ENCODE results near the gene SLC18A2. TPM values are rescaled to one million over a fixed set of nuclear protein-coding genes. Genes with fewer than 3 reads are reported as not detected.

The SLC18A2 gene
- total RNA-seq, 1 experiment from 2014 or later, result not detected

GRCh38 chr10:117322260-117322659 is 81.3 kb downstream of the SLC18A2 start:
- CTCF ChIA-PET, result interaction anchor here (3.7 kb wide), 1 partner anchor 106 kb away, joined by 40 read pairs; no protein-coding TSS in a partner anchor
- POLR2A ChIA-PET, result interaction anchor here (0.6 to 2.1 kb wide), 4 partner anchors 17 to 105 kb away, joined by 3 to 7 read pairs (median 4); no protein-coding TSS in a partner anchor
- TF ChIP-seq CTCF (IDR thresholded peaks at IDR 0.05; ENCODE audit: unreplicated experiment), result no peak

GRCh38 chr10:117324367-117324766 is 83.5 kb downstream of the SLC18A2 start:
- H3K27me3 Mint-ChIP-seq (ENCODE audit: insufficient read depth, unreplicated experiment), result no peaks in the 10 kb centered on the region
- ChIA-PET POLR2A (no interaction called here), CTCF (interaction anchor here (3.7 kb wide), 1 partner anchor 108 kb away, joined by 40 read pairs; no protein-coding TSS in a partner anchor)
- no peak overlapping the region for H3K4me3 Mint-ChIP-seq (ENCODE audit: unreplicated experiment)
- no peak overlapping the region for H3K27ac Mint-ChIP-seq (ENCODE audit: low read depth, unreplicated experiment)
- BruUV-seq (replicated peaks), result no TSS peak
- TF ChIP-seq CTCF (IDR thresholded peaks at IDR 0.05; ENCODE audit: unreplicated experiment), result no peak
- H3K4me1 Mint-ChIP-seq (ENCODE audit: insufficient read depth, unreplicated experiment), result peaks cover 5% of the 10 kb centered on the region
- H3K9me3 Mint-ChIP-seq (ENCODE audit: unreplicated experiment), result no peaks in the 10 kb centered on the region
- no peak for DNase-seq (ENCODE audit: unreplicated experiment)
- intact Hi-C loops (cut with micrococcal nuclease), result no loop called here
- H3K36me3 Mint-ChIP-seq (ENCODE audit: insufficient read depth, unreplicated experiment), result peaks cover 12% of the 10 kb centered on the region

More at GRCh38 chr10:117322260-117322659, 81.3 kb downstream of the SLC18A2 start:
- peaks cover 21% of the 10 kb centered on the region for H3K36me3 Mint-ChIP-seq (ENCODE audit: insufficient read depth, unreplicated experiment)
- H3K27me3 Mint-ChIP-seq (ENCODE audit: insufficient read depth, unreplicated experiment), result no peaks in the 10 kb centered on the region
- intact Hi-C loops (cut with micrococcal nuclease), result no loop called here
- peaks cover 5% of the 10 kb centered on the region for H3K4me1 Mint-ChIP-seq (ENCODE audit: insufficient read depth, unreplicated experiment)
- H3K9me3 Mint-ChIP-seq (ENCODE audit: unreplicated experiment), result no peaks in the 10 kb centered on the region
- no peak overlapping the region for H3K4me3 Mint-ChIP-seq (ENCODE audit: unreplicated experiment)
- DNase-seq (ENCODE audit: unreplicated experiment), result no peak
- H3K27ac Mint-ChIP-seq (ENCODE audit: low read depth, unreplicated experiment), result no peak overlapping the region
- no TSS peak for BruUV-seq (replicated peaks)

- TF ChIP-seq CTCF (IDR thresholded peaks at IDR 0.05; ENCODE audit: unreplicated experiment), result no peak
- BruUV-seq (replicated peaks), result no TSS peak
- POLR2A ChIA-PET, result no interaction called here
- H3K36me3 Mint-ChIP-seq (ENCODE audit: insufficient read depth, unreplicated experiment), result peaks cover 29% of the 10 kb centered on the region
- CTCF ChIA-PET, result interaction anchor here (1.6 kb wide), 1 partner anchor 111 kb away, joined by 4 read pairs; no protein-coding TSS in a partner anchor
- H3K4me3 Mint-ChIP-seq (ENCODE audit: unreplicated experiment), result no peak overlapping the region
- peaks cover 10% of the 10 kb centered on the region for H3K4me1 Mint-ChIP-seq (ENCODE audit: insufficient read depth, unreplicated experiment)
- no peak overlapping the region for H3K27ac Mint-ChIP-seq (ENCODE audit: low read depth, unreplicated experiment)
- no peak for DNase-seq (ENCODE audit: unreplicated experiment)
- intact Hi-C loops (cut with micrococcal nuclease), result no loop called here
- H3K9me3 Mint-ChIP-seq (ENCODE audit: unreplicated experiment), result no peaks in the 10 kb centered on the region
- no peaks in the 10 kb centered on the region for H3K27me3 Mint-ChIP-seq (ENCODE audit: insufficient read depth, unreplicated experiment)
These were observed 86.3 kb downstream of the SLC18A2 start for GRCh38 chr10:117327262-117327661.

Other genes starting within 250 kb of the SLC18A2 start
- gene SHTN1, start 235.9 kb upstream of the SLC18A2 start, total RNA-seq (2022), result 39.2 and 49.5 TPM in 2 replicates
- not detected in 2 replicates for gene VAX1, start 102.8 kb upstream of the SLC18A2 start, total RNA-seq (2022)
- not detected in 2 replicates for gene KCNK18, start 43.6 kb upstream of the SLC18A2 start, total RNA-seq (2022)
- gene PDZD8, start 134.3 kb downstream of the SLC18A2 start, total RNA-seq (2022), result 43.0 and 43.3 TPM in 2 replicates

All from MCF 10A (cell line).